ENCODE results near the gene NRXN3. TPM values are rescaled to one million over a fixed set of nuclear protein-coding genes. Genes with fewer than 3 reads are reported as not detected.

Gene NRXN3
- total RNA-seq, 1 donor from 2014 or later: 11.4 TPM

DNA sequence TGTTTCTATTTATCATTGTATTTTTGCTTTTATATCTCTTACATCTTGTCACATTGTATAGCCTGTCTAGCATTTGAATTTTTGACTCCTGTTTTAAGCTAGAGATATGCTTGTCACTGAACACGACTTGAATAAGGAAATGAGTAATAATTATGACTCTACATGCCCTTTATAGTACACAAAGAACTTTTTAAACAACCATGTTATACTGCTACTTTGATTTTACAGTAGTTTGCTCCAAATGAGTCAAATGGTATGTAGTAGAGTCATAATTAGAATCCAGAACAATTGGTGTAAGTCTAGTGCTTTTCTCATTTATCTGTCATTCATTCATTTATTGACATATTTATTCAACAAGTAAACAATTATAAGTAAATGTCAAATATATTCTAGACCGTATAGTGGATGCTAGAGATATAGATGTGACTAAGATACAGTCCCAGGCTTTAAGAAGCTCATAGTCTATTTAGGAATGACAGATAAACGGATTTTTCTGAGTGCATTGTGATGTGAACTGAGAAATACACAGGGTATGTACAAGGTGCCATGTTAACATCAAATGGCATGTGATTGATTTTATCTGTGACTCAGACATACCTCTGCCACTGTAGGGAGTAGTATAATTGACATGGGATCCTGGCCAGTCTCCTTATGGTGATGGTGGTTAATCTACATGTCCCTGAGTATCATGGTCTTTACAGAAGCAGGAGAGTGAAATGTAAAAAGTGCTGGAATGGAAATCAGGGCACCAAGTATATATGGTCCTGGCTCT lies 1241.4 kb downstream of the NRXN3 start:
- no peak overlapping the region for H3K27ac Mint-ChIP-seq
- no peak for DNase-seq (ENCODE audit: low spot score in 2 of 2, unreplicated experiment in 2 of 2)
- no peak overlapping the region for H3K4me3 Mint-ChIP-seq
- H3K36me3 Mint-ChIP-seq: no peaks in the 10 kb centered on the region
- no peaks in the 10 kb centered on the region for H3K27me3 Mint-ChIP-seq (ENCODE audit: low read depth)
- H3K9me3 Mint-ChIP-seq: peaks cover 5% of the 10 kb centered on the region
- H3K4me1 Mint-ChIP-seq: peaks cover 17% of the 10 kb centered on the region
- TF ChIP-seq, protein P1, sequence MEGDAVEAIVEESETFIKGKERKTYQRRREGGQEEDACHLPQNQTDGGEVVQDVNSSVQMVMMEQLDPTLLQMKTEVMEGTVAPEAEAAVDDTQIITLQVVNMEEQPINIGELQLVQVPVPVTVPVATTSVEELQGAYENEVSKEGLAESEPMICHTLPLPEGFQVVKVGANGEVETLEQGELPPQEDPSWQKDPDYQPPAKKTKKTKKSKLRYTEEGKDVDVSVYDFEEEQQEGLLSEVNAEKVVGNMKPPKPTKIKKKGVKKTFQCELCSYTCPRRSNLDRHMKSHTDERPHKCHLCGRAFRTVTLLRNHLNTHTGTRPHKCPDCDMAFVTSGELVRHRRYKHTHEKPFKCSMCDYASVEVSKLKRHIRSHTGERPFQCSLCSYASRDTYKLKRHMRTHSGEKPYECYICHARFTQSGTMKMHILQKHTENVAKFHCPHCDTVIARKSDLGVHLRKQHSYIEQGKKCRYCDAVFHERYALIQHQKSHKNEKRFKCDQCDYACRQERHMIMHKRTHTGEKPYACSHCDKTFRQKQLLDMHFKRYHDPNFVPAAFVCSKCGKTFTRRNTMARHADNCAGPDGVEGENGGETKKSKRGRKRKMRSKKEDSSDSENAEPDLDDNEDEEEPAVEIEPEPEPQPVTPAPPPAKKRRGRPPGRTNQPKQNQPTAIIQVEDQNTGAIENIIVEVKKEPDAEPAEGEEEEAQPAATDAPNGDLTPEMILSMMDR (IDR thresholded peaks at IDR 0.05; ENCODE audit: unreplicated experiment): no peak

DNA sequence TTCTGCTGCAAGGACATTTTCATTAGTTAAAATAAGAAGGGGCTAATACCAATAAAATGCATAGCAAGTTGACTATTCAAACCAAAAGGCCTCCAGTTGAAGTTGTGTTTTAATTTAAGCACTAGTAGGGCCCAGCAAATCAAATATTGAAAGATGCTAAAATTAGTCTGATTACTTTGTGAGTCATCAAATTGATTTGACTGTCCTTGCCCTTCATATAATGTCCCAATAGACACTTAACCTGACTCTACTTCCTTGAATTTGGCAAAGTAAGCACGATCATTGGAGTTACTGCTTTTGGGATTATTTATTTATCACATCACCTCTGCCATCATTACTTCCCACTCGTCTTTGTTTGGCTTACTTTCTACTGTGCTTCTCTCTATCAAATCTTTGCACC lies 1242.6 kb downstream of the NRXN3 start:
- DNase-seq (ENCODE audit: low spot score in 2 of 2, unreplicated experiment in 2 of 2): no peak
- Mint-ChIP-seq H3K27ac (no peak overlapping the region), H3K4me1 (peaks cover 10% of the 10 kb centered on the region), H3K27me3 (ENCODE audit: low read depth) (no peaks in the 10 kb centered on the region), H3K9me3 (peaks cover 10% of the 10 kb centered on the region), H3K36me3 (no peaks in the 10 kb centered on the region), H3K4me3 (no peak overlapping the region)
- TF ChIP-seq, protein P1 (IDR thresholded peaks at IDR 0.05; ENCODE audit: unreplicated experiment): no peak

DNA sequence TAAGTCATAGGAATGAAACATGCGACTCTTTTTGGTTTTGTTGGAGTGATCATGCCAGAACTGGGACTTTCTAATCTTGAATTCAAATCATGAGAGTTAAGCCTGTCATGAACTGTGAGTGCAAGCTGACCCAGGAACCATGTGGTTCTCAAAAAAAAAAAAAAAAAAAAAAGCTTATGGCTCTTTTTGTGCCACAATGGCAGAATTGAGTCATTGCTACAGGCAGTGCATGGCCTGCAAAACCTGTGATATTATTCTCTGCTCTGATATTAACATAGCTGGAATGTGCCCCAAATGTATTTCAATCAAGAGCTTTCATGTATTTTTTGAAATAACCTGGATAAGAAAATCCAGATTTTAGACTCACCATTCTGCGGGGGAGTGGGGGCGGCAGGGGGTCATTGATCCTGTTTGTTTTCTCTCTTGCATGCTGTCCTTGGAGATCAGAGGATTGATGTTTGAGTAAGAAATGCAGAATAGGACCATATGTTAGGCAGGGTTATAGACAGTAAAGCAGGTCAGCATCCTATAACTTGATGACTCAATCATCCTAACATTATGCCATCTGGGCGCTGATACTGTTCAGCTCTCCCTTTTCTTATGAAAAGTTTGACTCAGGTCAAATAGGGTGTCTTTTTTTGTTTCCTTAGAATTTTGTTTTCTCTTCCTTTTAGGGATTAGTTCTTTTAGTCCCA lies 1243.7 kb downstream of the NRXN3 start:
- TF ChIP-seq, protein P1 (IDR thresholded peaks at IDR 0.05; ENCODE audit: unreplicated experiment): no peak
- Mint-ChIP-seq H3K36me3 (no peaks in the 10 kb centered on the region), H3K27ac (no peak overlapping the region), H3K9me3 (peaks cover 12% of the 10 kb centered on the region), H3K4me1 (no peaks in the 10 kb centered on the region), H3K4me3 (no peak overlapping the region), H3K27me3 (ENCODE audit: low read depth) (no peaks in the 10 kb centered on the region)
- DNase-seq (ENCODE audit: low spot score in 2 of 2, unreplicated experiment in 2 of 2): no peak

DNA sequence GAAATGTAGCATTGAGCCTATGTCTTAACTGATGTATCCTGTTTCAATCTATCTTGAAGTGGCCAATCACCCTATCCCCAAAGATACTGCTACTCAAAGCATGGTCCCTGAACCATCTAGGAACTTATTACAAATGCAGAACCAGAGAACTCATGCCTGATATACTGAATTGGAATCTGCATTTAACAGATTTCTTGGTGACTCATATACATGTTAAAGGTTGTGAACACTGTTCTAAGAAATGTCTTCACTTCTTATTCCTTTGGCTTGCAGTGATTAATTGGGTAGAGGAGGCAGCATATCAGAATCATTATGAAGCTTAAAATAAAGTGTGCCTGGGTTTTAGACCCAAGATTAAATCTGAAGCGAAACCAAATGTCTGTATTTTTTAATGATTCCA lies 1245.6 kb downstream of the NRXN3 start:
- Mint-ChIP-seq H3K36me3 (no peaks in the 10 kb centered on the region), H3K27ac (no peak overlapping the region), H3K4me1 (no peaks in the 10 kb centered on the region), H3K4me3 (no peak overlapping the region), H3K9me3 (peaks cover 12% of the 10 kb centered on the region), H3K27me3 (ENCODE audit: low read depth) (no peaks in the 10 kb centered on the region)
- DNase-seq (ENCODE audit: low spot score in 2 of 2, unreplicated experiment in 2 of 2): no peak
- TF ChIP-seq, protein P1 (IDR thresholded peaks at IDR 0.05; ENCODE audit: unreplicated experiment): no peak

DNA sequence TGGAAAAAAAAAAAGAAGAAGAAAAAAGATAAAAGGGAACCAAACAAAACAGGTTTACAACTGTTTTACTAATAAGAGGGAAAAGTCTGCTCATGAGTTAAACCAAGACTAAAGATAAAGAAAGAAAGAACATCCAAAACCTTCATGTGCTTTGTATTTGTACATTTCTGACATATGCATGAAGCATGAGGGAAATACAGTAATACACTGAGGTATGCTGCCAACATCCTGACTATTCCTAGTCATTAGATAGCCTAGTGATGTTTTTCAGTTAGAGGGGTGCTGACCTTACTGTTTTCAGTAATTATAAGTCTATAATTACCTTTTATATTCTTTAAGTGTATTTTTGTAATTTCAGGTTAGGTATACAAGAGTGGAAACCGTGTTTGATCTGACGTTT lies 1247.8 kb downstream of the NRXN3 start:
- Mint-ChIP-seq H3K27me3 (ENCODE audit: low read depth) (no peaks in the 10 kb centered on the region), H3K9me3 (peaks cover 12% of the 10 kb centered on the region), H3K36me3 (no peaks in the 10 kb centered on the region), H3K4me1 (no peaks in the 10 kb centered on the region), H3K4me3 (no peak overlapping the region), H3K27ac (no peak overlapping the region)
- no peak for DNase-seq (ENCODE audit: low spot score in 2 of 2, unreplicated experiment in 2 of 2)
- TF ChIP-seq, protein P1 (IDR thresholded peaks at IDR 0.05; ENCODE audit: unreplicated experiment): no peak

Data from mesothelial cell of epicardium (in vitro differentiated cells).